ENCODE data around the gene AGBL5.

DNA sequence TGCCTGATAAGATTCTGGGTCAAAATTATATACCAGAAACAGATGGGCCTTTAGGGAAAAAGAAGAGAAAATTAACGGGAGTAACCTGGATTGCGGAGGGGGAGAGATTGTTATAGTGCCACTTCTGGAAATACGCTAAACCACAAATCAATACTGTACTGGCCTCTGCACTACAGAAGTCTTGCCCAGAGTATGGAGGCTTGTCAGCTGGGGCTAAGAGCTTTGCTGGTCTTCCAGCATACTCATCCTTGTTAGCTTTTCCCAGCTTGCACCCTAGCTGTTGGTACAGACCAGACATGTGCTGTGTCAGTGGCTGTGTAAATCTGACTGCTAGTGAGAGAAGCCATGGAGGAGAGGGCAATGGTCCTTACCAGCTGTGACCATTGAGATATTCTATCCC is 8.9 kb downstream of the AGBL5 start:
- TF ChIP-seq POLR2A (IDR thresholded peaks at IDR 0.05): no peak
- TF ChIP-seq, protein P1, sequence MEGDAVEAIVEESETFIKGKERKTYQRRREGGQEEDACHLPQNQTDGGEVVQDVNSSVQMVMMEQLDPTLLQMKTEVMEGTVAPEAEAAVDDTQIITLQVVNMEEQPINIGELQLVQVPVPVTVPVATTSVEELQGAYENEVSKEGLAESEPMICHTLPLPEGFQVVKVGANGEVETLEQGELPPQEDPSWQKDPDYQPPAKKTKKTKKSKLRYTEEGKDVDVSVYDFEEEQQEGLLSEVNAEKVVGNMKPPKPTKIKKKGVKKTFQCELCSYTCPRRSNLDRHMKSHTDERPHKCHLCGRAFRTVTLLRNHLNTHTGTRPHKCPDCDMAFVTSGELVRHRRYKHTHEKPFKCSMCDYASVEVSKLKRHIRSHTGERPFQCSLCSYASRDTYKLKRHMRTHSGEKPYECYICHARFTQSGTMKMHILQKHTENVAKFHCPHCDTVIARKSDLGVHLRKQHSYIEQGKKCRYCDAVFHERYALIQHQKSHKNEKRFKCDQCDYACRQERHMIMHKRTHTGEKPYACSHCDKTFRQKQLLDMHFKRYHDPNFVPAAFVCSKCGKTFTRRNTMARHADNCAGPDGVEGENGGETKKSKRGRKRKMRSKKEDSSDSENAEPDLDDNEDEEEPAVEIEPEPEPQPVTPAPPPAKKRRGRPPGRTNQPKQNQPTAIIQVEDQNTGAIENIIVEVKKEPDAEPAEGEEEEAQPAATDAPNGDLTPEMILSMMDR (IDR thresholded peaks at IDR 0.05): no peak

All from testis (tissue), 2 donors.